Natural killer cell treated with Interleukin-12 subunit alpha and Interleukin-12 subunit beta and Interleukin-15 and Interleukin-18, amount 100 ng/mL, for 72 hours (primary cell): Measurements from ENCODE around the gene JMJD8. TPM values are rescaled to one million over a fixed set of nuclear protein-coding genes. Genes with fewer than 3 reads are reported as not detected.
"Not testable (repeated sequence)": the region's sequence is repeated elsewhere in the genome, so short reads cannot be mapped to it uniquely, and the experiment has no call there.

Experiments
- ATAC-seq, 2 donors: fragments of 150-1000 bp; cut with Tn5 transposase in 1 of 2; sonication (Bioruptor Pico), chemical (Tn5 transposase) in 1 of 2; 2 replicates each; pipeline ENCODE4 v1.10.0; 2021
- DNase-seq: peaks from one replicate; pipeline ENCODE4 v3.0.0; 2022; ENCODE audit warnings: low spot score
- H3K27ac Mint-ChIP-seq, 2 donors: 1 replicate in 1 of 2; 2 replicates in 1 of 2; pipeline ENCODE4 v1.8.0; 2022; ENCODE audit warnings: mixed read lengths in 2 of 2, mild to moderate bottlenecking in 1 of 2, moderate library complexity in 1 of 2
- H3K27me3 Mint-ChIP-seq, 2 donors: 1 replicate in 1 of 2; 2 replicates in 1 of 2; pipeline ENCODE4 v1.8.0; 2022; ENCODE audit warnings: mixed read lengths in 2 of 2
- H3K36me3 Mint-ChIP-seq: one replicate; pipeline ENCODE4 v1.8.0; 2022; ENCODE audit warnings: mixed read lengths
- H3K4me1 Mint-ChIP-seq, 2 donors: 1 replicate in 1 of 2; 2 replicates in 1 of 2; pipeline ENCODE4 v1.8.0; 2022; ENCODE audit warnings: low read depth in 2 of 2, mixed read lengths in 2 of 2, mild to moderate bottlenecking in 1 of 2
- H3K4me3 Mint-ChIP-seq: one replicate; pipeline ENCODE4 v1.8.0; 2022; ENCODE audit warnings: mixed read lengths
- H3K9me3 Mint-ChIP-seq: 2 replicates; pipeline ENCODE4 v1.8.0; 2022; ENCODE audit warnings: mixed read lengths
- total RNA-seq, 2 donors: library from RNA; stranded (reverse); gene quantifications; one replicate each; pipeline ENCODE4 v1.2.3, GENCODE V29; 2022

Gene JMJD8
- total RNA-seq, 2 donors from 2014 or later = 31.2 to 53.4 TPM

- peaks cover 0 to 16% of the 10 kb centered on the region in 2 donors for H3K4me1 Mint-ChIP-seq
- DNase-seq (no peak), ATAC-seq (no peak)
- no peak overlapping the region for H3K27ac Mint-ChIP-seq
- H3K4me3 Mint-ChIP-seq = no peak overlapping the region
- H3K9me3 Mint-ChIP-seq = no peaks in the 10 kb centered on the region
- no peaks in the 10 kb centered on the region for H3K36me3 Mint-ChIP-seq
- peaks cover 0 to 2% of the 10 kb centered on the region in 2 donors for H3K27me3 Mint-ChIP-seq
These were observed 33.5 kb upstream of the JMJD8 start for GRCh38 chr16:717450-718245.

- H3K36me3 Mint-ChIP-seq = no peaks in the 10 kb centered on the region
- peaks cover 0 to 3% of the 10 kb centered on the region in 2 donors for H3K27me3 Mint-ChIP-seq
- peak overlapping the region; percentile 30 for H3K4me3 Mint-ChIP-seq
- ATAC-seq (no peak), DNase-seq (no peak)
- no peak overlapping the region for H3K27ac Mint-ChIP-seq
- peaks cover 0 to 16% of the 10 kb centered on the region in 2 donors for H3K4me1 Mint-ChIP-seq
- H3K9me3 Mint-ChIP-seq = no peaks in the 10 kb centered on the region
These were observed 32.7 kb upstream of the JMJD8 start for GRCh38 chr16:716768-717325.

- ATAC-seq (no peak), DNase-seq (no peak)
- H3K4me1 Mint-ChIP-seq = peaks cover 0 to 16% of the 10 kb centered on the region in 2 donors
- no peaks in the 10 kb centered on the region for H3K9me3 Mint-ChIP-seq
- H3K36me3 Mint-ChIP-seq = no peaks in the 10 kb centered on the region
- peaks cover 0 to 3% of the 10 kb centered on the region in 2 donors for H3K27me3 Mint-ChIP-seq
- H3K4me3 Mint-ChIP-seq = peak overlapping the region; percentile 30
- H3K27ac Mint-ChIP-seq = no peak overlapping the region
These were observed 32.0 kb upstream of the JMJD8 start for GRCh38 chr16:716200-716568.

- ATAC-seq (peak; percentile 34), DNase-seq (no peak)
- Mint-ChIP-seq H3K36me3 (no peaks in the 10 kb centered on the region), H3K4me1 (peaks cover 0 to 16% of the 10 kb centered on the region in 2 donors), H3K9me3 (no peaks in the 10 kb centered on the region), H3K27me3 (peaks cover 0 to 3% of the 10 kb centered on the region in 2 donors), H3K27ac (no peak overlapping the region), H3K4me3 (peak overlapping the region; percentile 30)
These were observed 31.5 kb upstream of the JMJD8 start for GRCh38 chr16:715477-716199.

- ATAC-seq = peak; percentile 92 to 96
- peak within 1 kb of the TSS; percentile 30 for H3K4me3 Mint-ChIP-seq
- no peaks in the 10 kb centered on the region for H3K9me3 Mint-ChIP-seq
- peak; percentile 94 for DNase-seq
- no peaks in the 10 kb centered on the region for H3K36me3 Mint-ChIP-seq
- no peak within 1 kb of the TSS for H3K27ac Mint-ChIP-seq
- peaks cover 0 to 11% of the 10 kb centered on the region in 2 donors for H3K4me1 Mint-ChIP-seq
- H3K27me3 Mint-ChIP-seq = peaks cover 0 to 3% of the 10 kb centered on the region in 2 donors
These were observed 30.7 kb upstream of the JMJD8 start, which contains the start of gene METRN for GRCh38 chr16:714558-715476. TSS of gene METRN (plus strand) at chr16:715118. CDS start at chr16:715290, 172 bp downstream.

- H3K9me3 Mint-ChIP-seq = no peaks in the 10 kb centered on the region
- H3K36me3 Mint-ChIP-seq = no peaks in the 10 kb centered on the region
- H3K4me3 Mint-ChIP-seq = no peak overlapping the region
- ATAC-seq (no peak), DNase-seq (no peak)
- H3K27me3 Mint-ChIP-seq = peaks cover 0 to 3% of the 10 kb centered on the region in 2 donors
- H3K4me1 Mint-ChIP-seq = peaks cover 0 to 7% of the 10 kb centered on the region in 2 donors
- no peak overlapping the region for H3K27ac Mint-ChIP-seq
These were observed 29.9 kb upstream of the JMJD8 start for GRCh38 chr16:714079-714478.

- H3K27ac Mint-ChIP-seq, ATAC-seq, H3K36me3 Mint-ChIP-seq, H3K4me1 Mint-ChIP-seq, H3K4me3 Mint-ChIP-seq, H3K9me3 Mint-ChIP-seq, DNase-seq, H3K27me3 Mint-ChIP-seq: not testable (repeated sequence)
These were observed 28.7 kb upstream of the JMJD8 start for GRCh38 chr16:712740-713250.

GRCh38 chr16:711548-712320, 27.6 kb upstream of the JMJD8 start:
- H3K27me3 Mint-ChIP-seq = peaks cover 0 to 11% of the 10 kb centered on the region in 2 donors

GRCh38 chr16:711084-711483, 26.9 kb upstream of the JMJD8 start:
- no peak for DNase-seq
- ATAC-seq = no peak
- Mint-ChIP-seq H3K36me3 (no peaks in the 10 kb centered on the region), H3K9me3 (no peaks in the 10 kb centered on the region), H3K4me3 (no peak overlapping the region), H3K4me1 (peaks cover 0 to 3% of the 10 kb centered on the region in 2 donors), H3K27me3 (peaks cover 0 to 11% of the 10 kb centered on the region in 2 donors), H3K27ac (no peak overlapping the region)

More at GRCh38 chr16:711548-712320, 27.6 kb upstream of the JMJD8 start:
- Mint-ChIP-seq H3K36me3 (no peaks in the 10 kb centered on the region), H3K27ac (no peak overlapping the region), H3K4me3 (no peak overlapping the region), H3K9me3 (no peaks in the 10 kb centered on the region), H3K4me1 (peaks cover 0 to 3% of the 10 kb centered on the region in 2 donors)
- ATAC-seq = peak; percentile 71 to 75
- peak; percentile 83 for DNase-seq

- no peak overlapping the region for H3K4me3 Mint-ChIP-seq
- ATAC-seq (no peak), DNase-seq (no peak)
- H3K27me3 Mint-ChIP-seq = peaks cover 0 to 11% of the 10 kb centered on the region in 2 donors
- H3K36me3 Mint-ChIP-seq = no peaks in the 10 kb centered on the region
- H3K27ac Mint-ChIP-seq = no peak overlapping the region
- peaks cover 0 to 3% of the 10 kb centered on the region in 2 donors for H3K4me1 Mint-ChIP-seq
- no peaks in the 10 kb centered on the region for H3K9me3 Mint-ChIP-seq
These were observed 26.5 kb upstream of the JMJD8 start for GRCh38 chr16:710500-711075.

- Mint-ChIP-seq H3K27ac (no peak overlapping the region), H3K4me1 (peaks cover 0 to 3% of the 10 kb centered on the region in 2 donors), H3K9me3 (no peaks in the 10 kb centered on the region), H3K4me3 (no peak overlapping the region), H3K36me3 (no peaks in the 10 kb centered on the region), H3K27me3 (peaks cover 0 to 11% of the 10 kb centered on the region in 2 donors)
- ATAC-seq = no peak
- DNase-seq = no peak
These were observed 25.7 kb upstream of the JMJD8 start for GRCh38 chr16:709566-710499.
